Caco-2 (cell line): ENCODE results near the gene CCNL2. TPM values are rescaled to one million over a fixed set of nuclear protein-coding genes. Genes with fewer than 3 reads are reported as not detected.

Experiments
- BruUV-seq: library from RNA; stranded (reverse); fragments of 400-500 nt; replicated peaks from 2 replicates; lab custom pipeline; 2021; lab: Mats Ljungman, UMichigan
- CTCF ChIA-PET: fragments of 300-600 bp; sonication (Branson Sonifier 250); formaldehyde crosslinking; loops from one replicate; lab custom pipeline; 2022; ENCODE audit warnings: antibody characterized with exemption; lab: Charles Lee
- POLR2A ChIA-PET: fragments of 300-600 bp; sonication (Branson Sonifier 250); formaldehyde crosslinking; loops from one replicate; lab custom pipeline; 2022; ENCODE audit warnings: antibody characterized with exemption; lab: Charles Lee
- DNase-seq, 2 experiments: peaks; one replicate each; pipeline versions ENCODE4 v3.0.0 to v3.0.0-alpha.2; 2020 to 2022
- H3K27me3 ChIP-seq: replicated peaks from 2 replicates; pipeline ENCODE4 v1.6.0; 2011; ENCODE audit warnings: low read length; ENCODE audit not compliant: control insufficient read depth, insufficient read depth
- H3K36me3 ChIP-seq: 2 replicates; pipeline ENCODE4 v1.5.1; 2011; ENCODE audit warnings: low read length; ENCODE audit not compliant: control insufficient read depth, insufficient read depth
- H3K4me1 ChIP-seq: fragments of 250-450 bp; sonication (Bioruptor Pico); 2 replicates; pipeline ENCODE4 v1.5.1; 2020; ENCODE audit warnings: mild to moderate bottlenecking
- H3K4me3 ChIP-seq: 2 replicates; pipeline ENCODE4 v1.5.1; 2011; ENCODE audit warnings: low read depth, mild to moderate bottlenecking, control low read depth, low read length
- H3K9me3 ChIP-seq: fragments of 250-450 bp; sonication (Bioruptor Pico); 2 replicates; pipeline ENCODE4 v1.5.1; 2020; ENCODE audit warnings: mild to moderate bottlenecking, moderate library complexity
- H3K27ac Mint-ChIP-seq: one replicate; pipeline ENCODE4 v1.8.0; 2022; ENCODE audit warnings: mixed read lengths; ENCODE audit not compliant: unreplicated experiment
- H3K27me3 Mint-ChIP-seq: one replicate; pipeline ENCODE4 v1.8.0; 2022; ENCODE audit warnings: mixed read lengths; ENCODE audit not compliant: insufficient read depth, unreplicated experiment
- H3K36me3 Mint-ChIP-seq: one replicate; pipeline ENCODE4 v1.8.0; 2022; ENCODE audit warnings: mild to moderate bottlenecking, mixed read lengths; ENCODE audit not compliant: insufficient read depth, unreplicated experiment
- H3K4me1 Mint-ChIP-seq: one replicate; pipeline ENCODE4 v1.8.0; 2022; ENCODE audit warnings: low read depth, mixed read lengths; ENCODE audit not compliant: unreplicated experiment
- H3K4me3 Mint-ChIP-seq: one replicate; pipeline ENCODE4 v1.8.0; 2022; ENCODE audit warnings: mild to moderate bottlenecking, moderate library complexity, mixed read lengths; ENCODE audit not compliant: unreplicated experiment
- H3K9me3 Mint-ChIP-seq: one replicate; pipeline ENCODE4 v1.8.0; 2022; ENCODE audit warnings: mixed read lengths; ENCODE audit not compliant: unreplicated experiment
- CTCF ChIP-seq, 2 experiments: fragments of 200-600 bp in 1 of 2; IDR thresholded peaks; 1 replicate in 1 of 2; 2 replicates in 1 of 2; pipeline versions ENCODE4 v1.5.1 to v1.8.0; 2011 to 2022; ENCODE audit warnings: antibody characterized with exemption in 1 of 2, control low read depth in 1 of 2, inconsistent platforms in 1 of 2, low read depth in 1 of 2, low read length in 1 of 2, mild to moderate bottlenecking in 1 of 2, moderate library complexity in 1 of 2; ENCODE audit not compliant: insufficient read depth in 1 of 2, severe bottlenecking in 1 of 2, unreplicated experiment in 1 of 2
- intact Hi-C: fragments of 100-400 bp; cut with micrococcal nuclease; formaldehyde crosslinking; loops from one replicate; pipeline ENCODE4 v1.10.0; 2022; ENCODE audit not compliant: unreplicated experiment
- total RNA-seq: library from RNA; stranded (reverse); gene quantifications from 2 replicates; pipeline ENCODE4 v1.2.3, GENCODE V29; 2022

CCNL2 gene
- total RNA-seq, 1 experiment from 2014 or later, result 147 TPM

DNA sequence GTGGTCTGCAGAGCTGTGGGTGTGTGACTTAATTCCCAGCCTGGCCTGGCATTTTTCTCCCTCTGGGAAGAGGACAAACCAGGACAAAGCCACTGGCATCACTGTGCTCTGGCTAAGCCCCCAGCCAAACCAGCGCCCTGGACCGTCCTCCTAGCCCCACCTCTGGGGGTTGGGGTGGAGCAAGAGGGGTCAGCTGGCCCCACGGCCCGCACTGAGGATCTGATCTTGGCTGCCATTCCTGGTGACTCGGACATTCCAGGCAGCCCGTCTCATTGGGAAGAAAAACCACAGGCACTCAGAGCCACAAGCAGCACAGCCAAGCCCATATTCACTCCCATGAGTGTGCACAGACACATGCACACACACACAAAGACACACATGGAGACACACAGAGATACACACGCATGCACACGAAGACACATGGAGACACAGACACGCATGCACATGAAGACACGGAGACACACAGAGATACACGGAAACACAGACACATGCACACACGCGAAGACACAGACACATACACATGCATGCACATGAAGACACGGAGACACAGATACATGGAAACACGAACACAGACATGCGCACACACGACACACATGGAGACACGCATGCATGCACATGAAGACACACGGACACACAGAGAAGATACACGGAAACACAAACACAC, 38.5 kb downstream of the CCNL2 start:
- H3K27ac Mint-ChIP-seq, result peak overlapping the region; percentile 84
- no peaks in the 10 kb centered on the region for H3K27me3 ChIP-seq
- ChIA-PET CTCF (no interaction called here), POLR2A (no interaction called here)
- no peak overlapping the region for H3K4me3 ChIP-seq
- peaks cover 9% of the 10 kb centered on the region for H3K36me3 Mint-ChIP-seq
- H3K4me1 Mint-ChIP-seq, result peaks cover 8% of the 10 kb centered on the region
- H3K4me1 ChIP-seq, result peaks cover 21% of the 10 kb centered on the region
- intact Hi-C loops, result no loop called here
- no peaks in the 10 kb centered on the region for H3K36me3 ChIP-seq
- DNase-seq, result peak; percentile 59 to 63
- TF ChIP-seq CTCF (IDR thresholded peaks at IDR 0.05; ENCODE audit: insufficient read depth in 1 of 2, low read depth in 1 of 2, low read length in 1 of 2, severe bottlenecking in 1 of 2, unreplicated experiment in 1 of 2), result no peak
- peak overlapping the region; percentile 25 for H3K4me3 Mint-ChIP-seq
- no peaks in the 10 kb centered on the region for H3K27me3 Mint-ChIP-seq
- H3K9me3 ChIP-seq, result no peaks in the 10 kb centered on the region
- no TSS peak for BruUV-seq
- H3K9me3 Mint-ChIP-seq, result no peaks in the 10 kb centered on the region

DNA sequence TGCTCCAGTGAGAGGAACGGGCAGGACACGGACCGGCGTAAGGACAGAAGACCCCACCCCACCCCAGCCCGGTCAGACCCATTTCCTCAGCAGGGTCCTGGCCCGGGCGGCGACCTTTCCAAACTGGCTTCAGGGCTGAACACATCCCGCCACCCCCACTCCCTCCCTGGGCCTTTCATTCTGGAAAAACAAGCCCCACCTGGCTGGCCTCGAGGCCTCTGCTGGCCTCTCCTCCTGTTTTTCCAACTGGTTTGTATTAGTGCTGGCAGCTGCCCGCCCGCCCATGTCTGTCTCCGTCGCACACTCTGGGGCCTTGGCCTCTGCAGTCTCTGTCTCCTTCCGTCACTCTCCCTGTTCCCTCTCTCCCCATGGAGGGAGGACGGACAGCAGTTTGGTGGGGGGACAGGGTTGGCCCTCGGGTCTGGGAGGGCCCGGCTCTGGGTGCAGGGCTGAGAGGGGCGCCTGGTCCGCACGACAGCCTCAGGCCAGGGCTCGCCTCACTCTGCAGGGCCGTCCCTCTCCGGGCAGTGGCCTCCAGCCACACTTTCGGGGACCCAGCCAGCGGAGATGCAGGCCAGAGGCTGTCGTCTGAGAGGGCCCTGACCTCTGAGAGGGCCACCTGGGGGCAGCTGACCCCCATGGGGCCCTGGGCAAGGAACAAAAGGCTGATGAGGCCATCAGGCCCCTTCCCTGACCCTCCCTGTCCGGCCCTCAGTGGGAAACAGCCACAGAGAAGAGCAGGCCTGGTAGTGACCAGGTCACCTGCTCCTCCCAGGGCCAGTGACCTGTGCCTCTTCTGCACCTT, 39.3 kb downstream of the CCNL2 start:
- Histone ChIP-seq H3K36me3 (no peaks in the 10 kb centered on the region), H3K27me3 (no peaks in the 10 kb centered on the region), H3K4me1 (peaks cover 21% of the 10 kb centered on the region), H3K4me3 (no peak overlapping the region), H3K9me3 (no peaks in the 10 kb centered on the region)
- BruUV-seq, result no TSS peak
- no peak for DNase-seq
- Mint-ChIP-seq H3K4me3 (peak overlapping the region; percentile 56), H3K9me3 (no peaks in the 10 kb centered on the region), H3K27me3 (no peaks in the 10 kb centered on the region), H3K27ac (peak overlapping the region; percentile 30), H3K4me1 (peaks cover 8% of the 10 kb centered on the region), H3K36me3 (peaks cover 10% of the 10 kb centered on the region)
- POLR2A ChIA-PET, result no interaction called here
- TF ChIP-seq CTCF (IDR thresholded peaks at IDR 0.05; ENCODE audit: insufficient read depth in 1 of 2, low read depth in 1 of 2, low read length in 1 of 2, severe bottlenecking in 1 of 2, unreplicated experiment in 1 of 2), result no peak
- CTCF ChIA-PET, result no interaction called here
- intact Hi-C loops, result no loop called here

GRCh38 chr1:1359308-1359663, 39.8 kb downstream of the CCNL2 start:
- TF ChIP-seq CTCF (IDR thresholded peaks at IDR 0.05; ENCODE audit: insufficient read depth in 1 of 2, low read depth in 1 of 2, low read length in 1 of 2, severe bottlenecking in 1 of 2, unreplicated experiment in 1 of 2), result no peak
- no peak for DNase-seq
- H3K36me3 ChIP-seq, result no peaks in the 10 kb centered on the region
- H3K27me3 Mint-ChIP-seq, result no peaks in the 10 kb centered on the region
- POLR2A ChIA-PET, result no interaction called here
- no peaks in the 10 kb centered on the region for H3K27me3 ChIP-seq
- peaks cover 8% of the 10 kb centered on the region for H3K4me1 Mint-ChIP-seq
- no peaks in the 10 kb centered on the region for H3K9me3 ChIP-seq
- intact Hi-C loops, result no loop called here
- H3K4me1 ChIP-seq, result peaks cover 25% of the 10 kb centered on the region
- H3K36me3 Mint-ChIP-seq, result peaks cover 15% of the 10 kb centered on the region
- CTCF ChIA-PET, result no interaction called here
- TSS peak; percentile 30 for BruUV-seq
- H3K9me3 Mint-ChIP-seq, result no peaks in the 10 kb centered on the region
- H3K4me3 Mint-ChIP-seq, result peak overlapping the region; percentile 56
- no peak overlapping the region for H3K4me3 ChIP-seq
- peak overlapping the region; percentile 30 for H3K27ac Mint-ChIP-seq
